ENCODE measurements around the gene NUDT22.

The NUDT22 gene

GRCh38 chr11:64198511-64198910 lies 27.6 kb upstream of the NUDT22 start:
- Histone ChIP-seq H3K27me3 (ENCODE audit: insufficient read depth, low read length) (no peaks in the 10 kb centered on the region), H3K9me3 (ENCODE audit: insufficient read depth, low read depth, low read length) (no peaks in the 10 kb centered on the region), H3K79me1 (ENCODE audit: low read length) (no peaks in the 10 kb centered on the region), H3K18ac (ENCODE audit: low read length) (no peak overlapping the region), H3K4me1 (ENCODE audit: control insufficient read depth in 1 of 2, insufficient read depth in 2 of 2, low read length in 2 of 2) (no peaks in the 10 kb centered on the region), H2BK120ac (ENCODE audit: insufficient read depth, low read length, poor library complexity) (no peak overlapping the region), H3K36me3 (ENCODE audit: control insufficient read depth in 1 of 2, insufficient read depth in 2 of 2, low read length in 2 of 2) (peaks cover 66 to 89% of the 10 kb centered on the region in 2 experiments), H4K12ac (ENCODE audit: low read depth, low read length) (no peak overlapping the region), H3K27ac (ENCODE audit: low read depth, low read length) (no peak overlapping the region), H3K23ac (ENCODE audit: low read length) (no peak overlapping the region), H4K8ac (ENCODE audit: low read depth, low read length) (no peak overlapping the region), H3K79me2 (ENCODE audit: control insufficient read depth, insufficient read depth, low read length, poor library complexity) (no peaks in the 10 kb centered on the region), H2BK12ac (ENCODE audit: low read length) (no peak overlapping the region), H3K9ac (ENCODE audit: low read length) (no peak overlapping the region), H3K14ac (ENCODE audit: low read length) (no peak overlapping the region), H3K4me3 (ENCODE audit: low read depth, low read length) (no peak overlapping the region), H2AK5ac (ENCODE audit: low read length) (no peak overlapping the region), H2BK5ac (ENCODE audit: low read depth, low read length, poor library complexity) (no peak overlapping the region), H4K91ac (ENCODE audit: low read depth, low read length) (no peak overlapping the region), H2AFZ (ENCODE audit: insufficient read depth, low read length, poor library complexity) (no peak overlapping the region), H3K4ac (ENCODE audit: low read depth, low read length) (no peak overlapping the region), H3K4me2 (ENCODE audit: low read length) (no peak overlapping the region)
- DNase-seq, result no peak
- no CpG with 5 or more reads among the region's 2 CpGs for WGBS (ENCODE audit: extremely low coverage, insufficient coverage, insufficient read length)

- Histone ChIP-seq H3K18ac (ENCODE audit: low read length) (no peak overlapping the region), H3K4me2 (ENCODE audit: low read length) (no peak overlapping the region), H3K14ac (ENCODE audit: low read length) (no peak overlapping the region), H3K4me1 (ENCODE audit: control insufficient read depth in 1 of 2, insufficient read depth in 2 of 2, low read length in 2 of 2) (no peaks in the 10 kb centered on the region), H3K9ac (ENCODE audit: low read length) (no peak overlapping the region), H4K91ac (ENCODE audit: low read depth, low read length) (no peak overlapping the region), H3K79me1 (ENCODE audit: low read length) (no peaks in the 10 kb centered on the region), H2BK120ac (ENCODE audit: insufficient read depth, low read length, poor library complexity) (no peak overlapping the region), H3K4ac (ENCODE audit: low read depth, low read length) (no peak overlapping the region), H4K8ac (ENCODE audit: low read depth, low read length) (no peak overlapping the region), H3K27ac (ENCODE audit: low read depth, low read length) (no peak overlapping the region), H2AFZ (ENCODE audit: insufficient read depth, low read length, poor library complexity) (no peak overlapping the region), H2BK12ac (ENCODE audit: low read length) (no peak overlapping the region), H4K12ac (ENCODE audit: low read depth, low read length) (no peak overlapping the region), H3K27me3 (ENCODE audit: insufficient read depth, low read length) (no peaks in the 10 kb centered on the region), H3K4me3 (ENCODE audit: low read depth, low read length) (no peak overlapping the region), H3K79me2 (ENCODE audit: control insufficient read depth, insufficient read depth, low read length, poor library complexity) (no peaks in the 10 kb centered on the region), H3K36me3 (ENCODE audit: control insufficient read depth in 1 of 2, insufficient read depth in 2 of 2, low read length in 2 of 2) (peaks cover 70 to 89% of the 10 kb centered on the region in 2 experiments), H3K9me3 (ENCODE audit: insufficient read depth, low read depth, low read length) (no peaks in the 10 kb centered on the region), H3K23ac (ENCODE audit: low read length) (no peak overlapping the region), H2AK5ac (ENCODE audit: low read length) (no peak overlapping the region), H2BK5ac (ENCODE audit: low read depth, low read length, poor library complexity) (no peak overlapping the region)
- DNase-seq, result no peak
- no CpG with 5 or more reads among the region's 3 CpGs for WGBS (ENCODE audit: extremely low coverage, insufficient coverage, insufficient read length)
Measured at GRCh38 chr11:64201543-64201942, 24.5 kb upstream of the NUDT22 start.

- H3K4me3 ChIP-seq (ENCODE audit: low read depth, low read length), result no peak overlapping the region
- H3K9me3 ChIP-seq (ENCODE audit: insufficient read depth, low read depth, low read length), result no peaks in the 10 kb centered on the region
- no peak overlapping the region for H2AK5ac ChIP-seq (ENCODE audit: low read length)
- H3K9ac ChIP-seq (ENCODE audit: low read length), result no peak overlapping the region
- H3K79me2 ChIP-seq (ENCODE audit: control insufficient read depth, insufficient read depth, low read length, poor library complexity), result no peaks in the 10 kb centered on the region
- no peak for DNase-seq
- no peak overlapping the region for H2BK120ac ChIP-seq (ENCODE audit: insufficient read depth, low read length, poor library complexity)
- H4K8ac ChIP-seq (ENCODE audit: low read depth, low read length), result no peak overlapping the region
- no peaks in the 10 kb centered on the region for H3K79me1 ChIP-seq (ENCODE audit: low read length)
- H3K27ac ChIP-seq (ENCODE audit: low read depth, low read length), result no peak overlapping the region
- H3K4me2 ChIP-seq (ENCODE audit: low read length), result no peak overlapping the region
- no peak overlapping the region for H3K4ac ChIP-seq (ENCODE audit: low read depth, low read length)
- H4K12ac ChIP-seq (ENCODE audit: low read depth, low read length), result no peak overlapping the region
- H3K23ac ChIP-seq (ENCODE audit: low read length), result no peak overlapping the region
- peaks cover 0 to 7% of the 10 kb centered on the region in 2 experiments for H3K4me1 ChIP-seq (ENCODE audit: control insufficient read depth in 1 of 2, insufficient read depth in 2 of 2, low read length in 2 of 2)
- H3K18ac ChIP-seq (ENCODE audit: low read length), result no peak overlapping the region
- H3K36me3 ChIP-seq (ENCODE audit: control insufficient read depth in 1 of 2, insufficient read depth in 2 of 2, low read length in 2 of 2), result peaks cover 70 to 85% of the 10 kb centered on the region in 2 experiments
- no peaks in the 10 kb centered on the region for H3K27me3 ChIP-seq (ENCODE audit: insufficient read depth, low read length)
- H2AFZ ChIP-seq (ENCODE audit: insufficient read depth, low read length, poor library complexity), result no peak overlapping the region
- H4K91ac ChIP-seq (ENCODE audit: low read depth, low read length), result no peak overlapping the region
- WGBS (ENCODE audit: extremely low coverage, insufficient coverage, insufficient read length), result no CpG with 5 or more reads among the region's 9 CpGs
- no peak overlapping the region for H3K14ac ChIP-seq (ENCODE audit: low read length)
- no peak overlapping the region for H2BK5ac ChIP-seq (ENCODE audit: low read depth, low read length, poor library complexity)
- no peak overlapping the region for H2BK12ac ChIP-seq (ENCODE audit: low read length)
Measured at GRCh38 chr11:64202992-64203391, 23.1 kb upstream of the NUDT22 start.

- Histone ChIP-seq H3K4me1 (ENCODE audit: control insufficient read depth in 1 of 2, insufficient read depth in 2 of 2, low read length in 2 of 2) (peaks cover 0 to 7% of the 10 kb centered on the region in 2 experiments), H4K91ac (ENCODE audit: low read depth, low read length) (no peak overlapping the region), H4K12ac (ENCODE audit: low read depth, low read length) (no peak overlapping the region), H3K27me3 (ENCODE audit: insufficient read depth, low read length) (no peaks in the 10 kb centered on the region), H3K36me3 (ENCODE audit: control insufficient read depth in 1 of 2, insufficient read depth in 2 of 2, low read length in 2 of 2) (peaks cover 65 to 80% of the 10 kb centered on the region in 2 experiments), H3K4me2 (ENCODE audit: low read length) (no peak overlapping the region), H3K18ac (ENCODE audit: low read length) (no peak overlapping the region), H3K9ac (ENCODE audit: low read length) (no peak overlapping the region), H3K79me1 (ENCODE audit: low read length) (no peaks in the 10 kb centered on the region), H3K14ac (ENCODE audit: low read length) (no peak overlapping the region), H3K79me2 (ENCODE audit: control insufficient read depth, insufficient read depth, low read length, poor library complexity) (no peaks in the 10 kb centered on the region), H3K4ac (ENCODE audit: low read depth, low read length) (no peak overlapping the region), H3K4me3 (ENCODE audit: low read depth, low read length) (no peak overlapping the region), H3K23ac (ENCODE audit: low read length) (no peak overlapping the region), H2BK120ac (ENCODE audit: insufficient read depth, low read length, poor library complexity) (no peak overlapping the region), H3K27ac (ENCODE audit: low read depth, low read length) (no peak overlapping the region), H2BK12ac (ENCODE audit: low read length) (no peak overlapping the region), H3K9me3 (ENCODE audit: insufficient read depth, low read depth, low read length) (no peaks in the 10 kb centered on the region), H2AFZ (ENCODE audit: insufficient read depth, low read length, poor library complexity) (no peak overlapping the region), H2AK5ac (ENCODE audit: low read length) (no peak overlapping the region), H4K8ac (ENCODE audit: low read depth, low read length) (no peak overlapping the region), H2BK5ac (ENCODE audit: low read depth, low read length, poor library complexity) (no peak overlapping the region)
- WGBS (ENCODE audit: extremely low coverage, insufficient coverage, insufficient read length), result no CpG with 5 or more reads among the region's 27 CpGs
- DNase-seq, result no peak
Measured at GRCh38 chr11:64203421-64204079, 22.5 kb upstream of the NUDT22 start.

Data from trophoblast cell (in vitro differentiated cells and primary cell).